Measurements from ENCODE around the gene AWAT2.
A peak's percentile ranks its signal among the peaks of the same experiment; 100 is the strongest.

AWAT2 gene, protein sequence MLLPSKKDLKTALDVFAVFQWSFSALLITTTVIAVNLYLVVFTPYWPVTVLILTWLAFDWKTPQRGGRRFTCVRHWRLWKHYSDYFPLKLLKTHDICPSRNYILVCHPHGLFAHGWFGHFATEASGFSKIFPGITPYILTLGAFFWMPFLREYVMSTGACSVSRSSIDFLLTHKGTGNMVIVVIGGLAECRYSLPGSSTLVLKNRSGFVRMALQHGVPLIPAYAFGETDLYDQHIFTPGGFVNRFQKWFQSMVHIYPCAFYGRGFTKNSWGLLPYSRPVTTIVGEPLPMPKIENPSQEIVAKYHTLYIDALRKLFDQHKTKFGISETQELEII

DNA sequence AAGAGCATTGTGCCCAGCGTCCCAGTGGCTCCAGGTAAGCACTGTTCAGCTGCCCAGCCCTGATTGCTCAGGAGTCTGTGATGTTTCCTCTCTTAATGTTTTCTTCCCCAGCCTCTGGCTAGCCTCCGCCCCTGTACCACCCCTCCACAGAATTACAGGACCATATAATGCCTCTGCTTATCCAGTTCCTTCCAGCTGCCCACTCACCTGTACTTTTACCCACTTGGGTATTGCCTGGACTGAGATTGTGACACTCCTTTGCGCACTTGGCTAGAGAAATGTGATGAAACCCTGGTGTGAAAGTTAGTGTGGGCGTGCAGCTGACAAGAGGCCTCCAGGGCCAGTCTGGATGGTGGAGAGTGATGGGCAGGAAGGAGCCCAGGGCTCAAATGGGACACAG lies at the start of gene AWAT2:
Gene AWAT2 (minus strand): TSS at position 14 of the 400 bp plus-strand sequence. CDS start 6 bp downstream, at position 8.
- POLR2A ChIA-PET, result no interaction called here
- no peaks in the 10 kb centered on the region for H3K4me1 ChIP-seq (ENCODE audit: control insufficient read depth, insufficient read depth, low read length)
- CTCF ChIA-PET, result interaction anchor here (1.2 to 1.4 kb wide), 2 partner anchors 9 to 20 kb away, joined by 3 to 6 read pairs; no protein-coding TSS in a partner anchor
- TF ChIP-seq EGR2 (tag by site-specific recombination; IDR thresholded peaks at IDR 0.05; ENCODE audit: low read depth) (peak; percentile 37; the same call in 1 of the 2 replicates), SCRT2 (tag by site-specific recombination; IDR thresholded peaks at IDR 0.05) (no peak), ZNF274 (IDR thresholded peaks at IDR 0.05; ENCODE audit: low read length) (no peak), ZNF274 (tag by site-specific recombination; IDR thresholded peaks at IDR 0.05; ENCODE audit: borderline replicate concordance) (no peak), ZNF585B (tag by site-specific recombination; IDR thresholded peaks at IDR 0.05) (no peak), ZNF302 (tag by site-specific recombination; IDR thresholded peaks at IDR 0.05; ENCODE audit: low read depth) (no peak), ZFHX2 (tag by site-specific recombination; conservative IDR thresholded peaks at IDR 0.05) (0 out of 2 replicates have a peak, but pooled peaks have one; percentile 15)
- no peak within 1 kb of the TSS for H3K4me3 ChIP-seq (ENCODE audit: low read depth, low read length)
- no peaks in the 10 kb centered on the region for H3K9me3 ChIP-seq (ENCODE audit: control insufficient read depth, insufficient read depth, low read depth, low read length)
- H3K27ac ChIP-seq (ENCODE audit: extremely low read depth, low read depth, low read length), result no peak within 1 kb of the TSS
- H3K36me3 ChIP-seq (ENCODE audit: control insufficient read depth in 2 of 2, insufficient read depth in 1 of 2, low read length in 2 of 2), result no peaks in the 10 kb centered on the region

GRCh38 chrX:70096052-70096451 lies 46.3 kb upstream of the AWAT2 start:
- POLR2A ChIA-PET, result no interaction called here
- H3K4me3 ChIP-seq (ENCODE audit: low read depth, low read length), result no peak overlapping the region
- TF ChIP-seq ZNF394 (tag by site-specific recombination; IDR thresholded peaks at IDR 0.05; ENCODE audit: borderline replicate concordance), result no peak
- TF ChIP-seq INSM2 (tag by site-specific recombination; IDR thresholded peaks at IDR 0.05), result no peak
- TF ChIP-seq ZNF785 (tag by site-specific recombination; IDR thresholded peaks at IDR 0.05), result no peak
- no peak for TF ChIP-seq ZNF623 (tag by site-specific recombination; IDR thresholded peaks at IDR 0.05)
- no peak for TF ChIP-seq ZIC2 (tag by site-specific recombination; IDR thresholded peaks at IDR 0.05)
- no peak for TF ChIP-seq KLF16 (tag by site-specific recombination; IDR thresholded peaks at IDR 0.05)
- TF ChIP-seq ZBTB11 (tag by site-specific recombination; conservative IDR thresholded peaks at IDR 0.05; ENCODE audit: low read depth), result no peak
- no peak for TF ChIP-seq ZNF670 (tag by site-specific recombination; IDR thresholded peaks at IDR 0.05; ENCODE audit: low read depth)
- TF ChIP-seq MYNN (tag by site-specific recombination; IDR thresholded peaks at IDR 0.05; ENCODE audit: borderline replicate concordance), result no peak
- TF ChIP-seq KLF10 (tag by site-specific recombination; IDR thresholded peaks at IDR 0.05), result no peak
- TF ChIP-seq ZNF624 (tag by site-specific recombination; IDR thresholded peaks at IDR 0.05), result no peak
- no peak for TF ChIP-seq ZNF776 (tag by site-specific recombination; IDR thresholded peaks at IDR 0.05; ENCODE audit: borderline replicate concordance)
- no peak for TF ChIP-seq ZFHX2 (tag by site-specific recombination; conservative IDR thresholded peaks at IDR 0.05)
- TF ChIP-seq ZFP3 (tag by site-specific recombination; IDR thresholded peaks at IDR 0.05; ENCODE audit: low read depth), result no peak
- H3K27ac ChIP-seq (ENCODE audit: extremely low read depth, low read depth, low read length), result no peak overlapping the region
- H3K9me3 ChIP-seq (ENCODE audit: control insufficient read depth, insufficient read depth, low read depth, low read length), result peaks cover 2% of the 10 kb centered on the region; the same call in 1 of the 2 replicates
- H3K4me1 ChIP-seq (ENCODE audit: control insufficient read depth, insufficient read depth, low read length), result no peaks in the 10 kb centered on the region
- CTCF ChIA-PET, result interaction anchor here (0.6 to 4.4 kb wide), 29 partner anchors 8 to 672 kb away, joined by 3 to 81 read pairs (median 4); no protein-coding TSS in a partner anchor
- no peaks in the 10 kb centered on the region for H3K36me3 ChIP-seq (ENCODE audit: control insufficient read depth in 2 of 2, insufficient read depth in 1 of 2, low read length in 2 of 2)

All from HEK293 (cell line).